Subcutaneous abdominal adipose tissue (tissue), 5 donors: ENCODE results near the gene KIF6.

Experiments
- H3K27ac ChIP-seq: one replicate; pipeline ENCODE4 v1.7.0; 2013; ENCODE audit warnings: low read depth, mild to moderate bottlenecking, inconsistent platforms, low read length, moderate library complexity
- H3K27me3 ChIP-seq, 5 donors: one replicate each; pipeline ENCODE4 v1.7.0; 2013; ENCODE audit warnings: low read length in 5 of 5, inconsistent platforms in 1 of 5; ENCODE audit not compliant: control insufficient read depth in 5 of 5, insufficient read depth in 4 of 5
- H3K36me3 ChIP-seq, 5 donors: one replicate each; pipeline ENCODE4 v1.7.0; 2013; ENCODE audit warnings: low read length in 5 of 5; ENCODE audit not compliant: control insufficient read depth in 5 of 5, insufficient read depth in 5 of 5
- H3K4me1 ChIP-seq, 5 donors: one replicate each; pipeline ENCODE4 v1.7.0; 2013; ENCODE audit warnings: low read length in 5 of 5, mild to moderate bottlenecking in 3 of 5, moderate library complexity in 1 of 5; ENCODE audit not compliant: control insufficient read depth in 5 of 5, insufficient read depth in 5 of 5
- H3K4me3 ChIP-seq, 5 donors: one replicate each; pipeline ENCODE4 v1.7.0; 2013; ENCODE audit warnings: low read length in 5 of 5, low read depth in 1 of 5
- H3K9ac ChIP-seq, 5 donors: one replicate each; pipeline ENCODE4 v1.7.0; 2013; ENCODE audit warnings: low read length in 5 of 5, mild to moderate bottlenecking in 4 of 5, moderate library complexity in 3 of 5
- H3K9me3 ChIP-seq, 5 donors: one replicate each; pipeline ENCODE4 v1.7.0; 2013; ENCODE audit warnings: low read length in 5 of 5; ENCODE audit not compliant: control insufficient read depth in 5 of 5
- donor health status: healthy.
- donor health status: healthy.
- donor health status: healthy.
- donor health status: healthy.
- donor health status: healthy.

The KIF6 gene

DNA sequence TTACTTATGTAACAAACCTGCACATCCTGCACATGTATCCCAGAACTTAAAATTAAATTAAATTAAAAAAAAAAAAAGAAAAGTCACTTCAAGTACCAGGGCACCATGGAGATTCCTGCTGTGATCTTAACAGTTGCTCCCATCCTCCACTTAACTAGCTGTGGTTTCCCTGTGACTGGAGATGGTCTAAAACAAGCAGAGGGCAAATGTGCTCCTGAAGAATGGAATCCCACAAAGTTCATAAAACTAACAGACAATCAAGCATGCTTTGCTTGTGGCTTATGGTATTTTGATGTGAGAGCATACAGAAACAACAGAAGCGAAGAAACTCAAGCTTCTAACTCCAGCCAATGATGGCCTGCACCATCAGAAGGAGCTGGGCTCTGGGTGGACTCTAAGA, 249.1 kb downstream of the KIF6 start:
- Histone ChIP-seq H3K9me3 (no peaks in the 10 kb centered on the region), H3K36me3 (no peaks in the 10 kb centered on the region), H3K27me3 (no peaks in the 10 kb centered on the region), H3K4me1 (peaks cover 0 to 10% (median 5%) of the 10 kb centered on the region in 5 donors), H3K9ac (no peak overlapping the region), H3K4me3 (no peak overlapping the region), H3K27ac (no peak overlapping the region)

DNA sequence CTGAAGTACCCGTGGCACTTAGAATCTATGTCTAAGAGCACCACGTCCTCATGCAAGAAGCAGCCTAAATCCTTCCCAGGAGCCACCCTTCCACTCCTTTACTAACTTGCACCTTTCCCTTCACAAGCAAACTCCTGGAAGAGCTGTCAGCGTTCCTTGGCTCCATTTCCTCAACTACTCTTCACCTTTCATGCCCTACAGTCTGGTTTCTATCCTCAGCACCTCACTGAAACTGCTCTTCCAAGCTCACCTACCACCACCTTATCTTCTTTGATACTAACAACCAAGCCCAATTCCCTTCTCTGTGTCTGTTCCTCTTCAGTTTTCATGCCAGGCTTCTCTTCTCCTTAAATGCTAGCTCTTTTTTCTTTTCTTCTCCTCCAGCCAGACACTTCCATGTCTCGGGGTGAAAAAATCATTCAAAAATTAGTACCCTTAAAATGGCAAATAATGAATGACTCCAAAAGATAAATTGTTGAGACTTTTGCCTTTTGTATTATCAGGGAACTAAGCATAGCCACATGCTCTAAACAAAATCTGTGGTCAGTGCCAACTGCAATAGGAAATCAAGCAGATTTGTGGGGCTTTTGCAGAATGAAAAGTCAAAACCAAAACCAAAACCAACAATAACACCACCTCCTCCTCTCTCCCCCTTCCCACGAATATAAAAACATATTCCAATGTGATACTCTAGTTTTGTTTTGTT, 253.1 kb downstream of the KIF6 start:
- no peaks in the 10 kb centered on the region for H3K27me3 ChIP-seq
- H3K9me3 ChIP-seq, result peaks cover 0 to 4% (median 0%) of the 10 kb centered on the region in 5 donors
- peaks cover 0 to 10% (median 5%) of the 10 kb centered on the region in 5 donors for H3K4me1 ChIP-seq
- no peak overlapping the region for H3K27ac ChIP-seq
- peak overlapping the region in 1 of 5 donors; percentile 18 for H3K4me3 ChIP-seq
- H3K36me3 ChIP-seq, result no peaks in the 10 kb centered on the region
- no peak overlapping the region for H3K9ac ChIP-seq

DNA sequence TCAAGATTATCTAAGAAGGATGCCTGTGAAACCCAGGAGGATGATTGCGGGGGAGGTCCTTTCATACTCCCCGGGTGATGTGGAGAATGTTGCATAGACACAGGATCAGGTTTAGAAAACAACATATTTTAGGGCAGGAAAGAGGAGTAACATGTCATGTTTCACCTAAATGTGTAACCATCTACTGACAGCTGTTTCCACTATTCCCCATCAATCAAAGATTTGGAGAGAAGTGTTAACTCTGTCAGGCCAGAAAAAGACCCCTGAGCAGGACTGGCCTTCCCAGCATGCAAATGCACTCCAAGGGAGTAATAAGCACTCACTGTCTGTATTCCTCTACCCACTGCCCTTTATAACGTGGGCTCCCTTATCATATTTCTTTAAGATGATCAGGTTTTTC, 254.7 kb downstream of the KIF6 start:
- no peaks in the 10 kb centered on the region for H3K27me3 ChIP-seq
- no peak overlapping the region for H3K4me3 ChIP-seq
- H3K9ac ChIP-seq, result no peak overlapping the region
- H3K36me3 ChIP-seq, result no peaks in the 10 kb centered on the region
- H3K27ac ChIP-seq, result no peak overlapping the region
- peaks cover 0 to 4% (median 0%) of the 10 kb centered on the region in 5 donors for H3K9me3 ChIP-seq
- H3K4me1 ChIP-seq, result peaks cover 0 to 10% (median 5%) of the 10 kb centered on the region in 5 donors

DNA sequence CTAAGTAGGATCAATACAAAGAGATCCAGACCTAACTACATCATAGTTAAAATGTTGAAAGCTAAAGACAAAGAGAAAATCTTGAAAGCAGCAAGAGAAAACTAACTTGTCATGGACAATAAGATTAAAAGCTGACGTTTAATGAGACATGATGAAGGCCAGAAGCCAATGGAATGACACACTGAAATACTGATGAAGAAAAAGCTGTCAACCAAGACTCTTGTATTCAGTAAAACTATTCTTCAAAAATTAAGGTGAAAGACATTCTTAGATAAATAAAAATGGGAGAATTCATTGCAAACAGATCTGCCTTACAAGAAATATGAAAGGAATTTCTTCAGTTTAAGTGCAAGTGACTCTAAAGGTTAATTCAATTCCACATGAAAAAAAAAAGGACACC, 256.8 kb downstream of the KIF6 start:
- Histone ChIP-seq H3K4me3 (no peak overlapping the region), H3K36me3 (no peaks in the 10 kb centered on the region), H3K9ac (no peak overlapping the region), H3K9me3 (peaks cover 0 to 4% (median 0%) of the 10 kb centered on the region in 5 donors), H3K4me1 (peaks cover 0 to 10% (median 0%) of the 10 kb centered on the region in 5 donors), H3K27me3 (no peaks in the 10 kb centered on the region), H3K27ac (no peak overlapping the region)

DNA sequence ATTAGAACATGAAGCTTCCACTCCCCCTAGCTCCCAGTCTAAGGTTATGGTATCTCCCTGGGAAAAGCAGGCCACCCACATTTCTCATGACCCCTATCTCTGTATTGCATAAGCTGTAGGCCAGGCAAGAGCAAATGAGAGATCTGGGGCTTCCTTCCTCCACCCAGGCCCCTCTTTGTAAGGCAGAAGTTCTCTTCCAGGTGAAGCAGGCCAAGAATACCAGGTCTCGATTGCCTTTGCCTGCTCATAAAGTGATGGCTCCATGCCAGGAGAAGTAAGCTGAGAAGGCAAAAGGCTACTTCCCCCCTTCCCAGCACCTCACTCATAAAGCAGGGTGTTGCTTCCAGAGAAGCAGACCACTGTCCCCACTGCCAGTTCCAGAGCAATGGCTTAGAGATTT, 258.6 kb downstream of the KIF6 start:
- no peaks in the 10 kb centered on the region for H3K36me3 ChIP-seq
- no peak overlapping the region for H3K9ac ChIP-seq
- H3K4me3 ChIP-seq, result no peak overlapping the region
- H3K27me3 ChIP-seq, result no peaks in the 10 kb centered on the region
- no peaks in the 10 kb centered on the region for H3K4me1 ChIP-seq
- peaks cover 0 to 4% (median 0%) of the 10 kb centered on the region in 5 donors for H3K9me3 ChIP-seq
- H3K27ac ChIP-seq, result no peak overlapping the region

DNA sequence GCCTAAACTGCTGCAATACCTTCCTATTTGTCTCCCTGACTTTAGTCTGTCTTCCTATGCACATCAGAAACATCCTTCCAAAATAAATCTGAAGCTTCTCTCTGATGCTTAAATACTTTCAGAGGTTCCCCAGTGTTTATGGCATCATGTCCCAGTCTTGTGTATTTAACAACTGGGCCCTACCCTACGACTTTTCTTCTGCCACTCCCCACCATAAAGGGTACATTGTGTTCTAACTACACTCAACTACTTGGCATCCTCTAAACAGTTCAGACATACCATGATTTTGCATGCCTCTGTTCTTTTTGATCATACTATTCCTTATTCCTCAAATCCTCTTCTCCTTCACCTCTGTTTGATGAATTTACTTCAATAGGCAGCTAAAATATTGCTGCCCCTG, 259.7 kb downstream of the KIF6 start:
- H3K9me3 ChIP-seq, result peaks cover 0 to 5% (median 0%) of the 10 kb centered on the region in 5 donors
- H3K9ac ChIP-seq, result no peak overlapping the region
- no peak overlapping the region for H3K4me3 ChIP-seq
- no peaks in the 10 kb centered on the region for H3K27me3 ChIP-seq
- H3K27ac ChIP-seq, result no peak overlapping the region
- H3K4me1 ChIP-seq, result no peaks in the 10 kb centered on the region
- no peaks in the 10 kb centered on the region for H3K36me3 ChIP-seq

DNA sequence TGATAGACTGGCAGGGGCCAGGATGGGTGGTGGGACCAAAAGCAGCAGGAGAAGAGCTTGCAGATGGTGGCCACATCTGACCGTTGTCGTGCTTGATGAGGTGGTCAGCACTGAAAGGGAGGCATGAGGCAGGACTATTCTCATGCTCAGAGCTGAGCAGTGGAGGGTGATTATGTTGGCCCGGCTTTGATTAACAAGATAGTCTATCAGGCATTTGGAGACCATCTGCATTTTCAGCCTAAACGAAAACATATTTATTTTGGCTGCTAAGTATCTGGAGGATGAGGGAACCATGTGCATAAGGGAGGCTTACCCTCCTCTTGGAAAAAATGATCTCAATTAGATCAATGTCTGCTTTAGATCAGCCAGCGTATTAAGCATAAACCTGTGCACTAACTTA, 261.1 kb downstream of the KIF6 start:
- Histone ChIP-seq H3K36me3 (no peaks in the 10 kb centered on the region), H3K4me1 (no peaks in the 10 kb centered on the region), H3K27ac (no peak overlapping the region), H3K27me3 (no peaks in the 10 kb centered on the region), H3K4me3 (no peak overlapping the region), H3K9me3 (peaks cover 0 to 5% (median 0%) of the 10 kb centered on the region in 5 donors), H3K9ac (no peak overlapping the region)

DNA sequence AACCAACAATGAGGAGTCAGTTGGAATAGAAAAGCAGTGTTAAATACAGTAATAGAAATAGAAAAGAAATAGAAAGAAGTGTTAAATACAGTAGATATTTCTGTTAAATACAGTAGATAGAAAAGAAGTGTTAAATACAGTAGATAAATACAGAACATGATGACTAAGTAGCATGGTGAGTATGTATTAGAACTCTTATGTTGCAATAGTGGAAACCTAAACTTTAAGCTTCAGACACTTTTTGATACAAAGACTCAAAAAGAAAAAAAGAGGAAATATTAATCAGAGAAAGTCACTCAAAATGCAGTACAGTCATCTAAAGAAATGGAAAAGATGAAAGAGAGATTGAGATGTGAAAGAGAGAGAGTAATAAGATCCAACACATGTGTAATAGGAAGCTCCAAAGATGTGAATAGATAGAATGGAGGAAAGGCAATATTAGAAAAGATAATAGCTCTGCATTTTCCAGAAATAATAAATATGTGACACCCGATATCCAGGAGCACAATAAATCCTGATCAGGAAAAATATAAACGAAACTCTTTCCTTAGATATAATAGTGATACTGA, 271.2 kb downstream of the KIF6 start:
- H3K27me3 ChIP-seq, result peaks cover 0 to 2% (median 0%) of the 10 kb centered on the region in 5 donors
- H3K9ac ChIP-seq, result no peak overlapping the region
- H3K36me3 ChIP-seq, result no peaks in the 10 kb centered on the region
- H3K4me1 ChIP-seq, result no peaks in the 10 kb centered on the region
- no peak overlapping the region for H3K27ac ChIP-seq
- peaks cover 0 to 7% (median 4%) of the 10 kb centered on the region in 5 donors for H3K9me3 ChIP-seq
- no peak overlapping the region for H3K4me3 ChIP-seq

DNA sequence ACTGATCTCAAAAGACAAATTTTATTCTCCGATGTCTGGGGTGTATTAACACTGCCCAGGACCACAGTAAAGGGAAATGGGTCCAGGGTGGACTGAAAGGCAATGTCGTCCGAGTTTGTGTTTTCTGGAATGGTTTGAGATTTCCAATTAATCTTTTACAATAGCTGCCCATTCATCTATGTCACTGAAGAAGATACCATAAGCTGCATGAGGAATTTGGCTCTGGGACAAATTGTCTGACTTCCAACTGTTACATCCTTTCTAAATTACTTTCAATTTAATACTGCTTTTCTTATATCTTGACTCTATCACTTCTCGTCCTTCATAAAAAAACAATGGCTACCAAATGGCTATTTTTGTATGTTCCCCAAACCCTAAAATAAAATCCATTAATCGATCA, 272.0 kb downstream of the KIF6 start:
- H3K27ac ChIP-seq, result no peak overlapping the region
- H3K4me1 ChIP-seq, result no peaks in the 10 kb centered on the region
- no peaks in the 10 kb centered on the region for H3K36me3 ChIP-seq
- peaks cover 0 to 2% (median 0%) of the 10 kb centered on the region in 5 donors for H3K27me3 ChIP-seq
- no peak overlapping the region for H3K9ac ChIP-seq
- H3K9me3 ChIP-seq, result peaks cover 0 to 7% (median 4%) of the 10 kb centered on the region in 5 donors
- no peak overlapping the region for H3K4me3 ChIP-seq

DNA sequence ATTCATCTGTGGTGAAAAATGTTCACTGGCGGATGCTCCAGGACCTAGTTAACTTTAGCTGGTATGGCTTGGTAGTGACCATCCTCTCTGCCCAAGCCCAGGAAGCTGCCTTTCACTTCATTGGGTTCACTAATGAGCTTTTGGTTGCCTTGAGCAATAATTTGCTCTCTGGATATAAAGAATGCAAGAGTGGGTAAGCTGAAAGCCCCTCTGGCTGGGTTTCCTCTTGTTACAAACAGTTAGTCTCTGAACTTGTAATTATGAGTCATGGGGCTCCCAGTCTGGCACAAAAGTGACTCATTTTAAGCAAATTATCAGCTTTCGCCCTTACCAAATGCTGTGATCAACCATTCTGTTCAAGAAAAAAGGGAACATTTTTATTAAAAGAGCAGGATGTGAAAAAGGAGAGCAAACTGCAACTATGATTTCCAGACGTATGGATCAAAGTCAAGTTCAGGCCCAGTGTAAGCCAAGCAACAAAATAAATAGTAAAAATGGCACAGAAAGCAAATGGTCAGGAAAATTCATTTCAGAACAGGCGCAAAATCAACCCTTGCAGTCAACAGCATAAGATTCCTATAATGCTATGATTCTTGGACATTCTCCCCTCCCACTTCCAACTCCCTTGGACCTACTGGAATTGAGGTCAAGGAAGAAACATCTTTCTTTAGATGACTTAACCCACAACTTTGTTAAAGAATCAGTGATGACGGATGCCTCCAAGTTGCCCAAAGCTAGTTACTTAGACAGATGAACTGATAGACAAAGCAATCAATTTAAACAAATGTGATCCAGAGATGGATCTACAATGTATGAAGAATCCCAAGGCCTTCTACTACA, 272.7 kb downstream of the KIF6 start:
- H3K9ac ChIP-seq, result no peak overlapping the region
- H3K36me3 ChIP-seq, result no peaks in the 10 kb centered on the region
- H3K9me3 ChIP-seq, result peaks cover 0 to 7% (median 4%) of the 10 kb centered on the region in 5 donors
- peaks cover 0 to 2% (median 0%) of the 10 kb centered on the region in 5 donors for H3K27me3 ChIP-seq
- no peaks in the 10 kb centered on the region for H3K4me1 ChIP-seq
- H3K4me3 ChIP-seq, result no peak overlapping the region
- no peak overlapping the region for H3K27ac ChIP-seq
